T-helper 17 cell (primary cell): ENCODE data around the gene MORF4L1. TPM values are rescaled to one million over a fixed set of nuclear protein-coding genes. Genes with fewer than 3 reads are reported as not detected.

Experiments used
- ATAC-seq: fragments of 150-1000 bp; cut with Tn5 transposase; 2 replicates; pipeline ENCODE4 v1.10.0; 2021; ENCODE audit warnings: mild to moderate bottlenecking, moderate library complexity
- DNase-seq, 3 donors: peaks; one replicate each; pipeline versions ENCODE4 v3.0.0 to v3.0.0-alpha.2; 2020 to 2021
- H3K9me3 ChIP-seq: one replicate; pipeline ENCODE4 v1.7.0; 2013; ENCODE audit warnings: low read length, mild to moderate bottlenecking; ENCODE audit not compliant: control insufficient read depth, poor library complexity, severe bottlenecking
- H3K27ac Mint-ChIP-seq: one replicate; pipeline ENCODE4 v1.8.0; 2022; ENCODE audit warnings: mild to moderate bottlenecking, moderate library complexity, mixed read lengths
- H3K27me3 Mint-ChIP-seq: one replicate; pipeline ENCODE4 v1.8.0; 2022; ENCODE audit warnings: mixed read lengths
- H3K36me3 Mint-ChIP-seq: one replicate; pipeline ENCODE4 v1.8.0; 2022; ENCODE audit warnings: low read depth, mixed read lengths
- H3K4me1 Mint-ChIP-seq: one replicate; pipeline ENCODE4 v1.8.0; 2022; ENCODE audit warnings: mild to moderate bottlenecking, mixed read lengths
- H3K4me3 Mint-ChIP-seq: one replicate; pipeline ENCODE4 v1.8.0; 2022; ENCODE audit warnings: mild to moderate bottlenecking, moderate library complexity, mixed read lengths
- total RNA-seq, 4 donors: library from RNA in 2 of 4; stranded (reverse) in 2 of 4; gene quantifications; one replicate each; pipeline ENCODE4 v1.2.3 and lab custom pipeline; 2022 to 2026

Gene MORF4L1
- total RNA-seq, 2 donors from 2014 or later: 373 to 376 TPM

DNA sequence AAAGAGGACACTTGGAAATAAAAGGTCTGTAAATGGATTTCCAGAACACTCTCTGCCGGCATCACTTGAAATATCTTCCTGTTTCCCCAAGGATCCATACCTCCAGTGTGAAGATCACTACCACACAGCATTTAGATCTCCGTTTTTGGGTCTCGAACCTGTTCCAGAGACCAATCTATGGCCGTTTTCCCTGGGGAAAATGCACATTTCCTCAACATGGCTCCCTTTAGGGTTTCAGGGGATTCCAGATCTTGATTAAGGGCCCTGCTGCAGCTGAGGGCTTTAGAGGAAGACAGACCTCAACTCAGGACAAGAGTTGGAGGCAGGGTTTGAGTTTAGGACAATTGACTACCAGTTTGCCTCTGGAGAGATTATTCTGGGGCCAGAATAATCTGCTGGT lies 70.1 kb downstream of the MORF4L1 start:
- peak overlapping the region; percentile 95 for H3K27ac Mint-ChIP-seq
- peak overlapping the region; percentile 95 for H3K4me3 Mint-ChIP-seq
- no peak for ATAC-seq
- no peak for DNase-seq
- no peaks in the 10 kb centered on the region for H3K9me3 ChIP-seq
- no peaks in the 10 kb centered on the region for H3K27me3 Mint-ChIP-seq
- no peaks in the 10 kb centered on the region for H3K36me3 Mint-ChIP-seq
- H3K4me1 Mint-ChIP-seq: peaks cover 38% of the 10 kb centered on the region

DNA sequence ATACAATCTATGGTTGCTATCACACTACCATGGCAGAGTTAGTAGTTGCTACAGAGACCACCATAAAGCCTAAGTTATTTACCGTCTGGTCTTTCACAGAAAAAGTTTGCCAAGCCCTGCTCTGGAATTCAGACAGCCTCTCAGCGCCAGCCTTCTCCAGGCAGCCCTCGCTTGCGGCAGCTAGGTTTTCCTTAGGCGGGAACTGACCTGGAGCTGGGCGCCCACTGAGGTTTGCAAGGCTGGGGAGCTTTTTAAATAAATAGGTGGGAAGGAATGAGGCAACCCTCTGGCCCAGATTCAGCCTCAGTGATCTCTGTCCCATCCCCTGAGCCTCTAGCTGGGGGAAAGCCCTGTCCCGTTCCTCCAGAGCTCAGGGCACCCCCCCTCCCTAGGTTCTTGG lies 71.0 kb downstream of the MORF4L1 start:
- Mint-ChIP-seq H3K36me3 (no peaks in the 10 kb centered on the region), H3K4me3 (peak overlapping the region; percentile 95), H3K27me3 (no peaks in the 10 kb centered on the region), H3K4me1 (peaks cover 30% of the 10 kb centered on the region), H3K27ac (peak overlapping the region; percentile 95)
- H3K9me3 ChIP-seq: no peaks in the 10 kb centered on the region
- DNase-seq (no peak), ATAC-seq (no peak)

DNA sequence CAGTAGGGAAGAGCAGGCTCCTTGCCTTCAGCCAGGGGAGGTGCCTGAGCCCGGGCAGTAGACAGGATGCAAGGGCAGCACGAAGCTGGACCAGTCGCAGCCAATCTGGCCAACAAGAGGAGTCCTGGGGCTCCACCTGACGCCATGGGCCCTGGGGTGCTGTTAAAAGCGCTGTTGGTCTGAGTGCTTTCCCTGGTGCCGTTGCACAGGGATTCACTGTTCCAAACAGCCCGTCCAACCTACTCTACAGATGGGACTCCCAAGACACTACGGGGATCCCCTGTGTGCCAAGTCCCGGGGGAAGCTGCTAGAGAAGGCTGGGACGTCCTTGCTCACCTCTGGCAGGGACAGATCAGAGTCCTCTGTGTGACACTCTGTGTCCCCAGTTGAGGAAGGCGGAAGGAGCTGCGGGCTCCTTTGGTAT lies 71.5 kb downstream of the MORF4L1 start:
- ATAC-seq (peak; percentile 38), DNase-seq (no peak)
- Mint-ChIP-seq H3K27me3 (no peaks in the 10 kb centered on the region), H3K36me3 (no peaks in the 10 kb centered on the region), H3K4me3 (peak overlapping the region; percentile 95), H3K4me1 (peaks cover 27% of the 10 kb centered on the region), H3K27ac (peak overlapping the region; percentile 95)
- no peaks in the 10 kb centered on the region for H3K9me3 ChIP-seq

DNA sequence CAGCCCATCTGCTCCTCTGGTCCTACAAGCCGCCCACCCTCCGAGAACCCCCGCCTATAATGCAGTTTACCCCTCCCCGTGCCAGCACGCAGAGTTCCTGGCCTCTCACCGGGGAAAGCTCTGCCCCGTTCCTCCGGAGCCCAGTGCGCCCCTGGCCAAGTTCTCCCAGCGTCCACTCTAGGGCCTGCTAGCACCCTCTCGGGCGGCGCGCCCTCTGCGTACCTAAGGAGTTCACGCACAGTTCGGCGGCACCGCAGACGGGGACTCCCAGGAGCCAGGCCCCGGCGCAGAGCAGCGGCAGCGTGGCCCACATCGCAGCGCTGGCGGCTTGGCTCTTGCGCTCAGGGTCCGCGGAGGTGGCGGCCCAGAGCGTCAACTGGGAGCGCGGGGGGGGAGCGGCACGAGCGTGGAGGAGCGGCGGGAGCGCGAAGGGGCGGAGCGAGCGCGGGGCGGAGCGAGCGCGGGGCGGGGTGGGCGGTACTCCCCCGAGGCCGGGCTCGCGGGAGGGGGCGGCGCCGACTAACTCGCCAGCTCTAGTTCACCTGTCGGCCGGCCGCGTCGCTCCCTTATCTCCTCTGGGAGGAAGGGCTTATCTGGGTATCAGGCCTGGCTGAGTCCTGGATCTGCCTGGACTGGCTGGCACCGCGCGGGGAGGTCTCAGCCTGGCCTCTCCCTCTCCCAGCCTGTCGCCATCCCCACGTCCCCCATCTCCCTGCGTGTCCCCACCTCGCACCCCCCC lies 72.1 kb downstream of the MORF4L1 start, which contains the start of gene CTSH:
Gene CTSH (minus strand): TSS at position 378 of the 739 bp plus-strand sequence. CDS start 65 bp downstream, at position 313.
- DNase-seq: peak; percentile 77 to 90 (median 89)
- Mint-ChIP-seq H3K4me3 (peak within 1 kb of the TSS; percentile 95), H3K27ac (peak within 1 kb of the TSS; percentile 95), H3K36me3 (no peaks in the 10 kb centered on the region), H3K27me3 (no peaks in the 10 kb centered on the region), H3K4me1 (peaks cover 21% of the 10 kb centered on the region)
- peak; percentile 88 for ATAC-seq
- no peaks in the 10 kb centered on the region for H3K9me3 ChIP-seq

DNA sequence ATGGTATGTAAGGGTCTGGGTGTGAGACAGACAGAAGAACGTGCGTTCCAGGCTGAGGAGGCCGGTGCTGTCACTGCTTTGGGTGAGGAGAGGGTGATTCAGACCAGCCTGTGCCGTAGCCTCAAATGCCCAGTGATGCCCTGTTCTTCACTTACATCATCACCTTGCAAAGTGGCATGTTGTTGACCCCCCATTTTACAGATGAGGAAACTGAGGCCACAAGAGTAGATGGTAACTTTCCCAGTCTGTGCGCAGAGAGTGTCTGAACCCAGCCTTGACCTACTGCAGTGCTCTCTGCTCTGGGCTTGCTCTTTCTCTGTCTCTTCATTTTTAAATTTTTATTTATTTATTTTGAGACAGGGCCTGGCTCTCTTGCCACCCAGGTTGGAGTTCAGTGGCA lies 73.8 kb downstream of the MORF4L1 start:
- Mint-ChIP-seq H3K4me3 (peak overlapping the region; percentile 39), H3K27me3 (no peaks in the 10 kb centered on the region), H3K36me3 (no peaks in the 10 kb centered on the region), H3K27ac (peak overlapping the region; percentile 16), H3K4me1 (peaks cover 27% of the 10 kb centered on the region)
- ATAC-seq (no peak), DNase-seq (no peak)
- no peaks in the 10 kb centered on the region for H3K9me3 ChIP-seq

DNA sequence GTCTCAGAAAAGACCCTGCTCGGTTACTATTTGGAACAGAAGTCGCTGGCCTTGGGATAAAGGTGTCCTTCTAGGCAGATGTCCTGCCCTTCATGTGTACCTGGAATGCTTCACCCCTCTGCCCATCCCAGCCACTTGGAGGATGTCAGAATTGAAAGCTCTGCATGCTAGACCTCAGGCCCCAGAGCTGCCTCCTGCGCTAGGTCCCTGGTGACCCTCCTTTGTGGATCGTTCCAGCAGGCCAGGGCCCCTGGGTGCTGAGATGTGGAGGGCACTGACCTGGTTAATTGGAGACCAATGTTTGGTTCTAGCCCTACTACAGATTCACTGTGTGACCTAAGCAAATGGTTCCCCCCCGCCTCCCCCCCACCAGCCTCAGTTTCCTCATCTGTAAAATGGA lies 74.8 kb downstream of the MORF4L1 start:
- no peak for DNase-seq
- H3K9me3 ChIP-seq: no peaks in the 10 kb centered on the region
- Mint-ChIP-seq H3K4me3 (no peak overlapping the region), H3K4me1 (peaks cover 27% of the 10 kb centered on the region), H3K36me3 (no peaks in the 10 kb centered on the region), H3K27ac (no peak overlapping the region), H3K27me3 (no peaks in the 10 kb centered on the region)
- ATAC-seq: no peak

Other genes with a start within 250 kb of the MORF4L1 start
- not detected for gene CHRNB4, start 231.7 kb upstream of the MORF4L1 start, total RNA-seq
- gene ADAMTS7, start 61.4 kb upstream of the MORF4L1 start, total RNA-seq: not detected
- gene CTSH, start 72.2 kb downstream of the MORF4L1 start, total RNA-seq: 100 to 1,000 TPM; 109 to 116 TPM
- under 1 TPM in 1 of 2 donors, not detected in 1; 0.55 TPM for gene RASGRF1, start 217.9 kb downstream of the MORF4L1 start, total RNA-seq